HG03159 (cell line): ENCODE results near the gene HNRNPUL2.

ENCODE experiments used
- ATAC-seq: cut with Tn5 transposase; IDR thresholded peaks from one replicate; pipeline ENCODE4 v1.9.1; 2021; ENCODE audit warnings: mild to moderate bottlenecking, moderate library complexity; ENCODE audit not compliant: unreplicated experiment

HNRNPUL2 gene

GRCh38 chr11:62671608-62672389 lies 55.5 kb downstream of the HNRNPUL2 start, which contains the start of the genes LBHD1 and UQCC3:
LBHD1 (minus strand) TSS chr11:62672267; CDS start chr11:62670031, 2,236 bp downstream.
UQCC3 (plus strand) TSS chr11:62671673; CDS start chr11:62671746, 73 bp downstream.
- peak; percentile 64 for ATAC-seq

DNA sequence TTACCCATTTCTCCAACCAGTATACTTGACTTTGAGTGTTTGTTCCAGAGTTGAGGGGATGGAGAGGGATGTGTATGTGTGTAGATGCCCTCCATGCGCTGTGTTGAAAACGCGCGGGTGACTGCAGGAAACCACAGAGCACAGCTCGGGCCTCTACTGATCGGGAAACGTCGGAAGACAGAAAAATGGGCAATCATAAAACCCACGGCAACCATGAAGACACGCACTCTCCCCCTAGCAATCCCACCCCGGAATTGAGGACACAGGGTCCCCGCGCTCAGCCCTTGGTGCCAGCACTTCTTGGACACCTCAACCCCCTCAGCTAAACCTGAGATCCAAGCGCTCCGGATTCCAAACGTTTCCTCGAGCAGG lies 56.0 kb downstream of the HNRNPUL2 start:
- no peak for ATAC-seq

DNA sequence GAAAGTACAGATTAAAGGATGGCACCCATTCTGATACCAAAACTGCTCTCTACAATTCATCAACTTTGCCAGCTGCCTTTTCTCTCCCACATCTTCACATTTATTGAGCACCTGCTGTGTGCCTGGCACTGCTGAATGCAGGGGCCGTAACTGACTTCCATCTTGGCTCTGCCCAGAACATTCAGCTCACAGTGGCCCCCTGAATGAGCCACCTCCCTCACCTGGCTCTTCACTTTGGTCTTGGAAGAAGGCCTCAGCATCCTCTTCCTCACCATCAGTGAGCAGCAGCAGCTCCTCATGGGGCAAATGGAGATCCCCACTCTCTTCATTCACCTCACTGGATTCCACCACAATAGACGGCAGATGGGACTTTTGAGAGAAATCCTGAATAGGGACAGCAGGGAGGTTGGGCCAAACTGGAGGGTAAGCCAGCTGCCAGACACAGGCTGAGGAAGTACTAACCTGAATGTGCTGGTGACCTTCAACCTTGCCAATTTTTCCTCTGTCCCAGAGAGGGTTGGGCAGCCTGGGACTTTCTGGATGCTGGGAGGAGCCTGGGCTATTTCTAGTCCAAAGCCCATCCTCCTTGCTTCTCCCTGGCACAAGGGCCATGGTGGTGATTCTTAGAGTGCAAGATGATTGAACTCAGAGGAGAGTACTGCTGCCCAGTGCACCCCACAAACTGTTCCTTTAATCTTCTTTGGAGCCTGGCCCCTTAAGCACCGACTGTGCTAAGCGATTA lies 57.7 kb downstream of the HNRNPUL2 start:
- no peak for ATAC-seq

- ATAC-seq = no peak
These were observed 59.8 kb downstream of the HNRNPUL2 start for GRCh38 chr11:62667460-62667859.

DNA sequence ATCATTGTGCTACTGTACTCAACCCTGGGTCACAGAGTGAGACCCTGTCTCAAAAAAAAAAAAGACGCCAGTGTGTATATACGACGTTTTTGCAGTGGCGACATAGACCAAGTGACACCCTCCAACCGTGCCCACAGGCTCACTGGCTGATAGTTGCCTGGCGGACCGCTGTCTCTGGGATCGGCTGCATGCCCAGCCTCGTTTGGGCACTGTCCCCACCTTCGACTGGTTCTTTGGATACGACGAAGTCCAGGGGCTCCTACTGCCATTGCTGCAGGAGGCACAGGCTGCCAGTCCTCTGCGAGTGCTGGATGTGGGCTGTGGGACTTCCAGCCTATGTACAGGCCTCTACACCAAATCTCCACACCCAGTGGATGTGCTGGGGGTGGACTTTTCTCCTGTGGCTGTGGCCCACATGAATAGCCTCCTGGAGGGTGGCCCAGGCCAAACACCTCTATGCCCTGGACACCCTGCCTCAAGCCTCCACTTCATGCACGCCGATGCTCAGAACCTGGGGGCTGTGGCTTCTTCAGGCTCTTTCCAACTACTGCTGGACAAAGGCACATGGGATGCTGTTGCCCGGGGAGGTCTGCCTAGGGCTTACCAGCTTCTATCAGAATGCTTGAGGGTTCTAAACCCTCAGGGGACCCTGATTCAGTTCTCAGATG lies 60.9 kb downstream of the HNRNPUL2 start:
- no peak for ATAC-seq

DNA sequence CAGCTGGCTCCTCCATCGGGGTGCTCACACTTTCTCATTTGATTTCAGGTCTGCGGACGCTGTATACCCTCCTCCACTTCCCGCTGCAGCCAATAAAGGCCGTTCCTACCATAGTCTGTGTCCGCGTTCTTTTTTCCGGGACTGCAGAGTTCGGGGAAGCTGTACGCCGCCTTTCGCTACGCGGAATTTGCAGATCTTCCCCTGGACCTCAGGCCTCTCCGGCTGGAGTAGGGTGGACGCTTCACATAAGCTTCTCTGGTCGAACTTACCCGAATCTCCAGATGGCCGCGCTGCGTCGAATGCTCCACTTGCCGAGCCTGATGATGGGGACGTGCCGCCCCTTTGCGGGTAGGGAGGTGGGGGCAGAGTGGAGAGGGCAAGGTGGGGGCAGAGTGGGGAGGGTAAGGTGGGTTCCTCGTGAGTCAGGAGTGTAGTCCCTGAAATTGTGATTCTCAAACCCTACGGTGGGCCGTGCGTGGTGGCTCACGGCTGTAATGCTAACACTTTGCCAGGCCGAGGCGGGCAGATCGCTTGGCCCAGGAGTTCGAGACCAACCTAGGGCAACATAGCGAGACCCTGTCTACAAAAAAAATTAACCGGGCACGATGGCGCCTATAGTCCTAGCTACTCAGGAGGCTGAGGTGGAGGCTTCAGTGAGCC lies 61.5 kb downstream of the HNRNPUL2 start:
- peak; percentile 14 for ATAC-seq

GRCh38 chr11:62665075-62665598 lies 62.1 kb downstream of the HNRNPUL2 start, which contains the start of the genes C11orf98 and CSKMT:
C11orf98 (minus strand) TSS chr11:62665210; CDS start chr11:62665169, 41 bp downstream.
CSKMT (plus strand) TSS chr11:62665312; CDS start chr11:62665880, 568 bp downstream.
- ATAC-seq = peak; percentile 70

GRCh38 chr11:62664405-62665074 lies 62.7 kb downstream of the HNRNPUL2 start:
- ATAC-seq = peak; percentile 45
